Stimulated activated naive B cell treated with anti-CD40 and anti-IgM and Interleukin-4, amounts not matched to agents 10 μg/mL and 1 μg/mL and 100 μg/mL, for 72 hours (primary cell): ENCODE data around the gene ODAD2.
"Not testable (repeated sequence)": the region's sequence is repeated elsewhere in the genome, so short reads cannot be mapped to it uniquely, and the experiment has no call there.

ENCODE experiments used
- ATAC-seq, 2 donors: fragments of 150-1000 bp; cut with Tn5 transposase; replicated peaks; 2 replicates each; pipeline ENCODE4 v1.10.0; 2021; ENCODE audit warnings: moderate library complexity in 1 of 2
- DNase-seq: peaks from one replicate; pipeline ENCODE4 v3.0.0; 2021
- H3K27ac Mint-ChIP-seq: one replicate; pipeline ENCODE4 v1.8.0; 2022; ENCODE audit warnings: mild to moderate bottlenecking, mixed read lengths
- H3K27me3 Mint-ChIP-seq, 2 donors: one replicate each; pipeline ENCODE4 v1.8.0; 2022; ENCODE audit warnings: mixed read lengths in 2 of 2
- H3K36me3 Mint-ChIP-seq, 2 donors: one replicate each; pipeline ENCODE4 v1.8.0; 2022; ENCODE audit warnings: mixed read lengths in 2 of 2, mild to moderate bottlenecking in 1 of 2
- H3K4me1 Mint-ChIP-seq, 2 donors: one replicate each; pipeline ENCODE4 v1.8.0; 2022; ENCODE audit warnings: mixed read lengths in 2 of 2, mild to moderate bottlenecking in 1 of 2
- H3K4me3 Mint-ChIP-seq, 2 donors: one replicate each; pipeline ENCODE4 v1.8.0; 2022; ENCODE audit warnings: mild to moderate bottlenecking in 2 of 2, mixed read lengths in 2 of 2, moderate library complexity in 1 of 2
- H3K9me3 Mint-ChIP-seq, 2 donors: one replicate each; pipeline ENCODE4 v1.8.0; 2022; ENCODE audit warnings: mixed read lengths in 2 of 2, mild to moderate bottlenecking in 1 of 2

Gene ODAD2

DNA sequence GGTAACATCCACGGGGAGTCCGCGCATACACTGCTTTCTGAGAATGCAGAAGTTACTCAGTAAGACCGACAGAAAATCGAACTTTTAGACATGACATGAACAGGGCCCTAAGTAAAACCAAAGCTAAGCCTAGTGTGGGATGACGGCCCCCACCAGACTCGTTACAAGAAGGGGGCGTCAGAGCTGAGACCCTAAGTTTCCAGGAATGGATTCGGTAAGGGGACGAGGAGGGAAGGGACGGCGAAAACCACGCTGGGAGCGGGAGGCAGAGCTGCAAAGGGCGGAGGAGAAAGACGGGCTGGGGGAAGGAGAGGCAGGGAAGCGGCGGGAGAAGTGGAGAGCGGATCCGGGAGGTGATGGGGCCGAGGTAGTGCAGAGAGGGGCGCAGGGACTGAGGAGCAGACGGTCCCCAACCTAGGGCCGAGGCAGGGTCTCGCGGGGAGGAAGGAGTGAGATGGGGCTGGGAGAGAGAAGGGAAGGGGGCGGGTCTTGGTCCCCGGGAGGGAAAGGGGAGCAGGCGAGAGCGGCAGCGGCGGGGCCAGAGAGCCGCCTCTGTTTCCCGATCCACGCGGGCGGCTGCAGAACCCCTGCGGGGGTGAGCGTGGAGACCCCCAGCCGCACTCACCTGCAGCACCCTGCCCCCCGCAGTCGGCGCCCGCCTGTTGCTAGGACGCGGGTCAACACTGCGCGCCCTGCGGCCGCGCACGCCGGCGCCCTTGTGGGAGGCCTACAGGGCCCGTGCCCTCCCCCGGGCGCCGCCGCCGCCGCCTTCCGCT, 513 bp downstream of the ODAD2 start:
- Mint-ChIP-seq H3K36me3 (peaks cover 0 to 2% of the 10 kb centered on the region in 2 donors), H3K9me3 (no peaks in the 10 kb centered on the region), H3K4me3 (peak overlapping the region; percentile 84 to 95), H3K27me3 (peaks cover 39 to 49% of the 10 kb centered on the region in 2 donors), H3K4me1 (peaks cover 11 to 19% of the 10 kb centered on the region in 2 donors), H3K27ac (peak overlapping the region; percentile 87)
- DNase-seq (no peak), ATAC-seq (peak; percentile 71 to 78)

DNA sequence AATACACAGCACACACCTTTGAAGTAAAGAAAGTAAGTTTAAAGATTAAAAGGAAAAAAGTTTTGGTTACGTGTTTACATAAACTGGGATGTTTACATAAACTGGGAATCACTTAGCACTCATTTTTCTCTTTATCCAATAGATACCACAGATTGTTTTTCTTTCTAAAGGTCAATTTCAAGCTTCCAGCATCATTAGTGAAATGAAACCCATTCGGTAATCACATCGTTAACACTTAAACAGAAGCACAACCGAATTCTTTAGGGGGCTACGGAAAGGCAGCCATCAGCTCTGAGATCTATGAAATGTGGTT, 1.1 kb downstream of the ODAD2 start:
- ATAC-seq: no peak
- Mint-ChIP-seq H3K36me3 (peaks cover 0 to 2% of the 10 kb centered on the region in 2 donors), H3K4me1 (peaks cover 11 to 19% of the 10 kb centered on the region in 2 donors), H3K27me3 (peaks cover 39 to 45% of the 10 kb centered on the region in 2 donors), H3K4me3 (peak overlapping the region; percentile 84 to 95), H3K9me3 (no peaks in the 10 kb centered on the region), H3K27ac (peak overlapping the region; percentile 87)
- DNase-seq: no peak

DNA sequence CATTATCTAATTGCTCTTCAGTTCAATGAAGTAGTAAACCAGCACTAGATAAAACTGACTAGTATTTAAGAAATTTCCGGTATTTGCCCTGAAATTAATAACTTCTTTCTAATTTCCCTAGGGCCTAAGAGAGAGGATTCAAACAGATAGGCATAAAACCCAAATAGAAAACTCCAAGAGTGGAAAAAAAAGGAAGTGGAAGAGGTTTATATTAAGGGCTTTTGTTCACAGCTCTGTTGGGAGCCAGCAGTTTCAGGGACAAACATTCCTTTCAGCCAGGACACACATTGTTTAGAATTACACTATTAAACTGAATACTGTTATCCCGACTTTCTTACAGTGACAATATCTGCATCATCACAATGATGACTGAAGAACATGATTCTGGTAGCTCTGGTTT, 3.6 kb downstream of the ODAD2 start:
- ATAC-seq: no peak

DNA sequence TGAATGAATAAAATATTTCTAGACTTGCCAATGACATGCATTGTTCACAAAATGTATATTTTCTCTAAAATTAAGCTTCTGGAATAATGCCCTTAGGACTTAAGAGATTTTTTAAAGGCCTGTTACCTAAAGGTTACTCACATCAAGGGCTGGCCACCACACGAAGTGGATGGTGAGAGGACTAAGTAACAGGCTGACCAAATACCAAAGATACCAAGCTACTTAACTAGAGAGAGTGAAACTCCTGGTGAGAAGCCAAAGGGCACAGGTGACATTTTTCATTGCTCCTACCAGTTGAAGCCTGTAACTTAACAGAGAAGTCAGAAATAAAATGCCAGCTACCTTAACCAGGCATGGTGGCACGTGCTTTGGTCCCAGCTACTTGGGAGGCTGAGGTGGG, 9.5 kb downstream of the ODAD2 start:
- H3K4me3 Mint-ChIP-seq, H3K27me3 Mint-ChIP-seq, H3K9me3 Mint-ChIP-seq, ATAC-seq, H3K36me3 Mint-ChIP-seq, DNase-seq, H3K27ac Mint-ChIP-seq, H3K4me1 Mint-ChIP-seq: not testable (repeated sequence)

More for the DNA sequence above, 3.6 kb downstream of the ODAD2 start:
- Mint-ChIP-seq H3K4me3 (no peak overlapping the region), H3K27ac (no peak overlapping the region), H3K36me3 (peaks cover 0 to 2% of the 10 kb centered on the region in 2 donors), H3K4me1 (peaks cover 11 to 19% of the 10 kb centered on the region in 2 donors), H3K27me3 (peaks cover 32 to 35% of the 10 kb centered on the region in 2 donors), H3K9me3 (no peaks in the 10 kb centered on the region)
- no peak for DNase-seq

DNA sequence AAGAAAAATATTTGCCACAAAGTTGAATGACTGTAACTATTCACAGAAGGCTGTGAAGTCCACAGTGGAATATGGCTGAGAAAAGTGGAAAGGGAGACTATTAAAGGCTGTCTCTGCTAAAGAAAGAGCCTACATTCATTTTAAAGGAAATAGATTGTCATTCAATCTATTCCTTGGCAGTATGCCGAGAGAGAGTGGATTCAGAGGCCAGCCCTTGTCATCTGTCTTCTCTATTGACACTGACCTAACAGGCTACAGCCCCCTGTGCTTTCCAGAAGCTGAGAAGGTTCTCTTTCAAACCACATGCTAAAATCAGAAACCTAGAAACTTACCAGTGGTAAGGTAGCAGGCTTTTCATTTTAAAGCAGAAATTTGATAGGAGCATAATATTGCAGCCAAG, 12.1 kb downstream of the ODAD2 start:
- H3K4me3 Mint-ChIP-seq: no peak overlapping the region
- H3K27me3 Mint-ChIP-seq: no peaks in the 10 kb centered on the region
- ATAC-seq: no peak
- no peak for DNase-seq
- H3K4me1 Mint-ChIP-seq: no peaks in the 10 kb centered on the region
- H3K9me3 Mint-ChIP-seq: no peaks in the 10 kb centered on the region
- H3K36me3 Mint-ChIP-seq: no peaks in the 10 kb centered on the region
- no peak overlapping the region for H3K27ac Mint-ChIP-seq

DNA sequence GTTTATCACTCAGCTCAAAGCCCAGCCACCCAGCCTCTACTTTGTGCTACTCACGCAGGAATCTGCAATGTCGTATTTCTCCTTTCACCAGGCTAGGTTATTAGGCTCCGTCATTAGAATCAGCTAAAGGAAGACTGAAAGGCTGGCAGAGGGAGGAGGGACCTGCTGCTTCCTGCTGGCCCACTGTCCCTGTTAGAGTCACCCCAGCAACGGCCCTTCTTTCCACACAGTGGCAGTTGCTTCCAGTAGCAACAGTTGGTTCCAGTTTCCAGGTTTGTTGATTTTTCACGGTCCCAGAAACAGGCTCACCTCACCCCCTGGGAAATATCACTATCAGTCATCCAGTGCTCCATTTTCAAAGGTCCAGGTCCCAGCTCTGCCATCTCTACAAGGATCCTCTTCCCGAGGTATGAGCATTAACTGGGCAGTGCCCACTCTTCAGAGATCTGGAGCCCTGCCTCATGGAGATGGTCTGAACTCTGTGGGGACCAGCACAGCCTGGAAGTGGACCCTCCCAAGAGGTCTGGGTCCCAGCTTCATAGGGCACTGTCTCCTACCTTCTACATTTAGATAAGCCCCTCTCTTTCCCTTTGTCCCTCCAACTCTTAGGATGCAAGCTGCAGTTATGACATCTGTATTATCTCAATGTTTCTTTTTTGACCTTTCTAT, 15.9 kb downstream of the ODAD2 start:
- Mint-ChIP-seq H3K9me3 (no peaks in the 10 kb centered on the region), H3K27me3 (no peaks in the 10 kb centered on the region), H3K36me3 (no peaks in the 10 kb centered on the region), H3K27ac (no peak overlapping the region), H3K4me1 (no peaks in the 10 kb centered on the region), H3K4me3 (no peak overlapping the region)
- no peak for DNase-seq
- ATAC-seq: no peak

DNA sequence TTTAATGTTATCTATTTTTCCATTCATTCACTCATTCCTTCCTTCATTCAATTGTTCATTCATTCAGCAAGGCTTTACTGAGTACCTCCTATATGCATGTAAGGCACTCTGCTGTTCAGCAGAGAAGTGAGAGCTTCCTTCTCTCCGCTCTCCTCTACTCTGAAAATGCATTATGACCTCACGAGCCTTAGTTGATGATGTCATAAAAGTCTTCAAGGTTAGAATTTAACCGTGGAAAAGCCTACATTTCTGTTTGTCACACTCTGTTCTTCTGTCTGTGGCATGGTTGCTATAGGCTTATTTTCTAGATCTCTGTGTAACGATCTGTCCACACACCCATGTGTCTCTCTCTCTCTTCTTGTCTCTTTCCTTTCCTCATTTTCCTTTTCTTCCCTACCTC, 17.1 kb downstream of the ODAD2 start:
- Mint-ChIP-seq H3K36me3 (no peaks in the 10 kb centered on the region), H3K27ac (no peak overlapping the region), H3K9me3 (no peaks in the 10 kb centered on the region), H3K4me1 (no peaks in the 10 kb centered on the region), H3K27me3 (no peaks in the 10 kb centered on the region), H3K4me3 (no peak overlapping the region)
- DNase-seq: no peak
- no peak for ATAC-seq

DNA sequence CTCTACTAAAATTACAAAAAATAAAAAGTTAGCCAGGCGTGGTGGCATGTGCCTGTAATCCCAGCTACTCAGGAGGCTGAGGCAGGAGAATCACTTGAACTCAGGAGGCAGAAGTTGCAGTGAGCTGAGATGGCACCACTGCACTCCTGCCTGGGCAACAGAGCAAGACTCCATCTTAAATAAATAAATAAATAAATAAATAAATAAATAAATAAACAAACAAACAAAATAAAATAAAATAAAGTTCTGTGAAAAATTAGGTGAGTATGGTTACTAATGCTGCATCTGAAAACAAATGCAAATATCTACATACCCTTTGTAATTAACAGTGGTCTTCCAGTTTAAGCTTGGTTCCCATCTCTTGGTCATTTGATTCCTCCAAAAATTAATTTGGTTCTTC, 28.1 kb downstream of the ODAD2 start:
- not testable (repeated sequence) for ATAC-seq, H3K27ac Mint-ChIP-seq, H3K36me3 Mint-ChIP-seq, H3K4me3 Mint-ChIP-seq, H3K9me3 Mint-ChIP-seq, DNase-seq, H3K4me1 Mint-ChIP-seq, H3K27me3 Mint-ChIP-seq

DNA sequence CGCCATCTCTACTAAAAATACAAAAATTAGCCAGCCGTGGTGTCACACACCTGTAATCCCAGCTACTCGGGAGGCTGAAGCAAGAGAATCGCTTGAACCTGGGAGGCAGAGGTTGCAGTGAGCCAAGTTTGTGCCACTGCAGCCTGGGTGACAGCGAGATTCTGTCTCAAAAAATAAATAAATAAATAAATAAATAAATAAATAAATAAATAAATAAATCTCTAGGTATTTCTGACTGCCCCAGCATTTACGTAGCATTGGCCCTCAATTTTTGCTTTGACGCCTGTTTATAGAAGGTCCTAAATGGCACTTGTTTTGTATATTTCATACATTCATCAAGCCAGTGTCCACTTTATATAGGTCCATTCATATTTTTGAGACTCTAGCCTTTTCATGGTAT, 28.9 kb downstream of the ODAD2 start:
- not testable (repeated sequence) for H3K4me3 Mint-ChIP-seq, H3K36me3 Mint-ChIP-seq, H3K27ac Mint-ChIP-seq, ATAC-seq, H3K9me3 Mint-ChIP-seq, H3K4me1 Mint-ChIP-seq, DNase-seq, H3K27me3 Mint-ChIP-seq

DNA sequence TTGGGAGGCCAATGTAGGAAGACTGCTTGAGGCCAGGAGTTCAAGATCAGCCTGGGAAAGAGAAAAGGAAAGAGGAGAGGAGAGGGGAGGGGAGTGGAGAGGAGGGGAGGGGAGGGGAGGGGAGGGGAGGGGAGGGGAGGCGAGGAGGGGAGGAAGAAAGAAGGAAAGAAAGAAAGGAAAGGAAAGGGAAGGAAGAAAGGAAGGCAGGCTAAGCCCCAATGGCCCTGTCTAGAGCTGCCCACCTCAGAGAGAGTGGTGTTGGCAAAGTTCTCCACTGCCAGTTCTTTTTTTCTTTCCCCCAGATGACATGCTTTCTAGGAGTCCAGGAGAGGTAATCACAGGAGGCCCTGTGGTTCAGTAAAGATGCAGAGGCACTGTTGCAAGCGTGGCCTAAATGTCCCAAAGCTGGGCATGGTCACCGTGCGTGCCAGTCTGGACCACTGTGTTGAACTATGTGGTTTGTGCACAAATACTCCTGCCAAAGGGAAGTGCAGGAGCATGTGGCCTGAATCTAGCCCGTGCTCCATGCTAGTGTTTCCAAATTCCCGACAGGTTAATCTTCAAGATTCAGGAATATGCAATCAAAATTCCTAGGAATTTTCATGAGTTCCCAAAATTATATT, 39.7 kb downstream of the ODAD2 start:
- H3K4me3 Mint-ChIP-seq: peak overlapping the region; percentile 36 to 46
- no peak overlapping the region for H3K27ac Mint-ChIP-seq
- peaks cover 5 to 15% of the 10 kb centered on the region in 2 donors for H3K4me1 Mint-ChIP-seq
- H3K36me3 Mint-ChIP-seq: no peaks in the 10 kb centered on the region
- ATAC-seq (no peak), DNase-seq (no peak)
- H3K9me3 Mint-ChIP-seq: no peaks in the 10 kb centered on the region
- no peaks in the 10 kb centered on the region for H3K27me3 Mint-ChIP-seq

DNA sequence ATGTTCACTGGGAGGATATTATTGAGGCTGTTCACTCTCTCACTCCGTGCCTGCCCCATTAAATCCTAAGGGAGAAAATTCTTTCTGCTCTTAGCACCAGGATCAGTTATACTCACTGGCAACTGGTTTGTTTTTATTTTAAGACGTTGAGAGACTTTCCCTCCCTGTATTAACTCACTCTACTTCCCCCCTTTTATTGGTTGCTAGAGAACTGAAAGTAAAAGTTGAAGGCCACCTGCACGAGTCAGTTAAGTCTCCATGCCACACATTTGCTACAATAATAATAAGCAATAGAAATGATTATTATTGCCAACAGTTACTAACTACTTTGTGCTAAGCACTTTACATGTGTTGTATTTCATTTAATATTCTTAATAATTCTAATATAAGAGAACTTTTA, 40.5 kb downstream of the ODAD2 start:
- peak; percentile 84 to 88 for ATAC-seq

DNA sequence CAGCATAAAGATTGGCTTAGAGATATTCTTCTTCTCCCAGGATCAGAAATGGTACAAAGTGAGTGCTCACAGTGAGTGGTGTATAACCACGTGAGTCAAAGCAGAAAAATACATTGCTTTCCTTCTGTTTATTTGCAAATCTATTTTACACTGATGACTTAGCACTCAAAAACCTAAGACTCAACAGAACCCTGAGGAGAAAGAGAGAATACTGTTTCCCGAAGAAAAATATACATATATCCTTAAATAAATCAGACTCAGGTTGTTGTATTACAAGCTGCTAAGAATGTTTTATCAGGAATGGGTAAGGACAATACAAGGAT, 48.7 kb downstream of the ODAD2 start:
- Mint-ChIP-seq H3K4me3 (no peak overlapping the region), H3K36me3 (no peaks in the 10 kb centered on the region), H3K27me3 (peaks cover 0 to 4% of the 10 kb centered on the region in 2 donors), H3K4me1 (no peaks in the 10 kb centered on the region), H3K27ac (no peak overlapping the region), H3K9me3 (no peaks in the 10 kb centered on the region)
- DNase-seq (no peak), ATAC-seq (no peak)

More for the DNA sequence above, 40.5 kb downstream of the ODAD2 start:
- H3K36me3 Mint-ChIP-seq, H3K27me3 Mint-ChIP-seq, H3K9me3 Mint-ChIP-seq, DNase-seq: not testable (repeated sequence)
- Mint-ChIP-seq H3K27ac (peak overlapping the region; percentile 67), H3K4me3 (peak overlapping the region; percentile 71), H3K4me1 (peaks cover 5 to 15% of the 10 kb centered on the region in 2 donors)

DNA sequence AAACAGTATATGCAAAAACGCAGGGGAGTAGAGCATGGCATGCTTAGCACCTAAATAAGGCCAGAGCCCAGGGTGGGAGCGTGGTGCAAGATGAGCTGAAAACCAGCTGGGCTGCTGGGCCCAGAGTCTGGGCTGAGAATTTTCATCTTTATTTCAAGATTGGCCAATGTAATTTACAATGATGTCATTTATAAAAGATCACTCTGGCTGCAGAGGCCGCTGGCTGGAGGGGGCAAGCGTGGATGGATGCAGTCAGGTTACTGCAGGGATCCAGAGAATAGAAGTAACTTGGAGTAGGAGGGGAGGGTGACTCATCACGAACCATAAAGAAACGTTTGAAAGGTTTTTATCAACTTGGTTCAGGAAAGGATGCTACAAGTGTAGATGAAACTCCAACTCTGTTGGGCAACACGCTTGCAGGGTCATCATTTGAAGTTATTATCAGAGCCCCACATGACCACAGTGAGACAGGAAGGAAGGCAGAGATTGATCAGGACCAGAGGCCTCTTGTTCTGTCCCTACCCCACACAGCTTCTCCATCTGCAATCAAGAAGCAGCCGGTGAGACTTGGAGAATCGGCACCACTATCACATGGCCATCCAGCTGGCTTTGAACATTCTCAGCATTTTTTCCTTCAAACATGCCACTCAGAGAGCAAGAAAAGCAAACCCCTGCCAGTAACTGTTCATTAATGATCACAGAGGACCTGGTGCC, 49.2 kb downstream of the ODAD2 start:
- no peak overlapping the region for H3K27ac Mint-ChIP-seq
- DNase-seq (no peak), ATAC-seq (no peak)
- no peaks in the 10 kb centered on the region for H3K9me3 Mint-ChIP-seq
- no peaks in the 10 kb centered on the region for H3K36me3 Mint-ChIP-seq
- peaks cover 0 to 4% of the 10 kb centered on the region in 2 donors for H3K27me3 Mint-ChIP-seq
- no peaks in the 10 kb centered on the region for H3K4me1 Mint-ChIP-seq
- H3K4me3 Mint-ChIP-seq: no peak overlapping the region

DNA sequence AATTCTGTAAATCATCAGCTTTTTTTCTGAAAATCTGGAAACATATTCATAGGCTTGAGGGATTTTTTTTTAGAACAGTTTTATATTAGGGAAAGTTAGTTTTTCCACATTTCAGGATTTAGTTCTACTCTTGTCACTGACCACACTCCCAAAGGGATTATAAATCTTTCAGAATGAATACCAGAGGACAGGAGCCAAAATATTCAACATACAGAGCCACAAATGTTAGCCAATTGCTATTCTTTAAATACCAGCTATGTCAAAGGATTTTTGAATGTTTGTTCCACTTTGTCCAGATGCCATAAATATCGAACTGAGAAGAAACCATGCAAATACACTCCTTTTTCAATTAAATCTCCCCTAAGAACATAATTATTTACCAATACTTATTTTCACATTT, 50.7 kb downstream of the ODAD2 start:
- no peak for ATAC-seq
- Mint-ChIP-seq H3K36me3 (no peaks in the 10 kb centered on the region), H3K4me1 (no peaks in the 10 kb centered on the region), H3K27ac (no peak overlapping the region), H3K9me3 (no peaks in the 10 kb centered on the region), H3K27me3 (peaks cover 0 to 4% of the 10 kb centered on the region in 2 donors), H3K4me3 (no peak overlapping the region)
- DNase-seq: no peak
